GM19372 (cell line): ENCODE data around the gene C11orf68.
A peak's percentile ranks its signal among the peaks of the same experiment; 100 is the strongest.
"Not testable (repeated sequence)": the region's sequence is repeated elsewhere in the genome, so short reads cannot be mapped to it uniquely, and the experiment has no call there.

ENCODE experiments used
- ATAC-seq: cut with Tn5 transposase; IDR thresholded peaks from one replicate; pipeline ENCODE4 v1.9.1; 2021; ENCODE audit warnings: mild to moderate bottlenecking, low read depth, moderate library complexity; ENCODE audit not compliant: unreplicated experiment

Gene C11orf68

DNA sequence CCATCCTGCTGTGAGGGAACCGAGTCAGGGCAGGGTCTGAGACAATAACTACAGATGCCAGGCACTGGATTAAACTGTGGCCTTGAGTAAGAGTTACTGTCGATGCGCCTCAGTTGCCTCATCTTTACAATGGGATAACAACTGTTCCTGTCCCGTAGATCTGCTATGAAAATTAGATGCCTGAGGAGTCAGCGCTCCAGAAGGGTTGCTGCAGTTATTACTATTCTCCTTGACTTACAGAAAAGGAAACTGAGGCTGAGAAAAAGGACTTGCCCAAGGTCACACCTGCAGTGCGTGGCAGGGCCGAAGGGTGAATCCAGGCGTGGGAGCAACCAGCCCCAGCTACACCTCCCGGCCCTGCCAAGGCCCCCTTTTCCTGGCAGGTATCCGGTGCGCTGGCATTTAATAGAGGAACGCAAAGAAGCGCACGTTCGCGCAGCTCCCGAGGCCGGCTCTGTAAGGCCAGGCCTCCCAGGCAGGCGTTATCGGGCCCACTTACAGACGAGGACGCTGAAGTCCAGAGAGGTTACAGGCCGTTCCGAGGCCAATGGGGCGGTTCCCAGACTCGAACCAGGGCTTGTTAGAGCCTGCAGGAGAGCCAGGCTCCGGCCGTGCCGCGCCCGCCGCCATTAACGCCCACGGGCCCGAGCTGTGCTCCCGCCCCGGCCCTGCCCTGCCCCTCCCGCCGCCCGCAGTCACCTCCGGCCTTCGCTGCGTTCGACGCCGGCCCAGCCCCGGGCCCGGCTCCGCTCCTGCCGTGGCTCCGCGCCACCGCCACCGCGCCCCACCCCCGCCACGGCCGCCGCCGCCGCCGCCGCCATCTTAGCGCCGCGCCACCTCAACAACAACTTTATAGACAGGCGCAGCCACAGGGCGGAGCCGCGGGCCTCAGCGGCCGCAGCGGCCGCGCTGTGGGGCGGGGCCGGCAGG, at the start of gene C11orf68:
Gene C11orf68, minus strand, starts transcription at position 852 of the 930 bp plus-strand sequence. Its CDS starts 31 bp downstream, at position 821.
- ATAC-seq = peak; percentile 55

DNA sequence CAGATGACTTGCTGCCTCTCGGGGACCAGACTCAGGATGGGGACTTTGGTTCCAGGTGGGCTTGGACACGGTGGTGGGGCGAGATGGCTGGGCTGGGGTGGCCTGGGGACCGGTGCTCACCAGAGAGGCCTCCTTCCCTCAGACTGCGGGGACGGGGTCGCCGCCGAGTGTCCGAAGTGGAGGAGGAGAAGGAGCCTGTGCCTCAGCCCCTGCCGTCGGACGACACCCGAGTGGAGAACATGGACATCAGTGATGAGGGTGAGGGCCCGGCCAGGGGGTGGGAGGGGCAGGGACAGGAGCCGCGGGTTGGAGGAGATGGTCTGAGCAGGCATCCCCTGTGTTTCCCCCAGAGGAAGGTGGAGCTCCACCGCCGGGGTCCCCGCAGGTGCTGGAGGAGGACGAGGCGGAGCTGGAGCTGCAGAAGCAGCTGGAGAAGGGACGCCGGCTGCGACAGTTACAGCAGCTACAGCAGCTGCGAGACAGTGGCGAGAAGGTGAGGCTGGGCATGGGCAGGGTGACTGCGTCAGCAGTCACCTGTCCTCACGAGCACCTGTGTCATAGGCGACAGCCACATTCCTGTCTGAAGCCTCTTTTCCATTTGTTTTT, 48.6 kb upstream of the C11orf68 start:
- ATAC-seq = no peak

DNA sequence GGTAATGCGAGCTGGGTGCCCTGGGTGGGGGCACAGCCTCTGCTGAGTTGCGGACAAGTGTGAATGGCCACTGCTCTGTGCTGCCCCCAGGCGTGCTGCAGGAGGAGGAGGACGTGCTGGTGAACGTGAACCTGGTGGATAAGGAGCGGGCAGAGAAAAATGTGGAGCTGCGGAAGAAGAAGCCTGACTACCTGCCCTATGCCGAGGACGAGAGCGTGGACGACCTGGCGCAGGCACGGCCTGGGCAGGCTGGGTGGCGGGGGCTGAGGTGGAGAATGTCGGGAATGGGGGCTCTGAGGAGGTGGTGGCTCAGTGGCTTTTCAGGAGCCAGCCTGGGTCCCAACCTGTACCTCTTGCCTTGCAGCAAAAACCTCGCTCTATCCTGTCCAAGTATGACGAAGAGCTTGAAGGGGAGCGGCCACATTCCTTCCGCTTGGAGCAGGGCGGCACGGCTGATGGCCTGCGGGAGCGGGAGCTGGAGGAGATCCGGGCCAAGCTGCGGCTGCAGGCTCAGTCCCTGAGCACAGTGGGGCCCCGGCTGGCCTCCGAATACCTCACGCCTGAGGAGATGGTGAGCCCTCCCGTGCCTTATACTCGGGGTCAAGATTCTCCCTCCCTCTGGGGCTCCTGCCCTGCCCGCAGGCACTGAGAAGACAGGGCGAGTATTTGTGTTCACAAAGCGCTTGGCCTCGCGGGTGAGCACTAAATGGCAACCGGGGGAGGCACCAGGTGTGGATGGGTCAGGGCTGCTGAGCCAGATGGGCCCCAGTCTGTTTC, 47.3 kb upstream of the C11orf68 start:
- ATAC-seq = no peak

DNA sequence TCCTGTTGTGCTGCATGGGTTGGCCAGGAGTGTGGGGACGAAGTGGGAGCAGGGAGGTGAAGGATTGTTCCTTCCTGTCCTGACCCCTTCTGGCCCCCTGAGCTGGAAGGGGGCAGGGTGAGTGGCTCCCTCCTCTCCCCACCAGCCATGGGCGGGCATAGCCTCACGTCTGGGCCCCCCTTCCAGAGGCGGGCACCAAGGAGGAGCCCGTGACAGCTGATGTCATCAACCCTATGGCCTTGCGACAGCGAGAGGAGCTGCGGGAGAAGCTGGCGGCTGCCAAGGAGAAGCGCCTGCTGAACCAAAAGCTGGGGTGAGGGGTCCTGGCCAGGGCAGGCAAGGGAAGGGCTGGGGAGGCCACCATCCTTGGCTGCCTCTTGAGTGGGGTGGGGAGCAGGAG, 46.0 kb upstream of the C11orf68 start:
- ATAC-seq = no peak

DNA sequence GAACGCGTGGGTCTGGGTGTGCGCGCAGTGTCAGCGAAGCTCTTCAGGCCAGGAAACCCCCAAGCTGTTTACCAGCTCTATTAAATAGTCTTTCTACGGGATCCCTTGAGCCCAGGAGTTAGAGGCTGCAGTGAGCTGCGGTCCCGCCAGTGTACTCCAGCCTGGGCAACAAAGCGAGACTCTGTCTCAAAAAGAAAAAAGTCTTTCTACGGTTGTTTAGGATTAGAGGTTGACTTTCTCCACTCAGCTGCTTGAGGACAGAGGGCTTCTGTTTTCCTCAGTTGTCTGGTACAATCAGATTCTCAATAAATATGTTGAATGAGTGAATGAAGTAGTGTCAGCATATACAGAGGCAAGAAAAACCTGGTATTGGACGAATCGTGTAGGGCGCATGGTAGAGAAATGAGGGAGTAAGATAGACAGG, 43.3 kb upstream of the C11orf68 start:
- no peak for ATAC-seq

DNA sequence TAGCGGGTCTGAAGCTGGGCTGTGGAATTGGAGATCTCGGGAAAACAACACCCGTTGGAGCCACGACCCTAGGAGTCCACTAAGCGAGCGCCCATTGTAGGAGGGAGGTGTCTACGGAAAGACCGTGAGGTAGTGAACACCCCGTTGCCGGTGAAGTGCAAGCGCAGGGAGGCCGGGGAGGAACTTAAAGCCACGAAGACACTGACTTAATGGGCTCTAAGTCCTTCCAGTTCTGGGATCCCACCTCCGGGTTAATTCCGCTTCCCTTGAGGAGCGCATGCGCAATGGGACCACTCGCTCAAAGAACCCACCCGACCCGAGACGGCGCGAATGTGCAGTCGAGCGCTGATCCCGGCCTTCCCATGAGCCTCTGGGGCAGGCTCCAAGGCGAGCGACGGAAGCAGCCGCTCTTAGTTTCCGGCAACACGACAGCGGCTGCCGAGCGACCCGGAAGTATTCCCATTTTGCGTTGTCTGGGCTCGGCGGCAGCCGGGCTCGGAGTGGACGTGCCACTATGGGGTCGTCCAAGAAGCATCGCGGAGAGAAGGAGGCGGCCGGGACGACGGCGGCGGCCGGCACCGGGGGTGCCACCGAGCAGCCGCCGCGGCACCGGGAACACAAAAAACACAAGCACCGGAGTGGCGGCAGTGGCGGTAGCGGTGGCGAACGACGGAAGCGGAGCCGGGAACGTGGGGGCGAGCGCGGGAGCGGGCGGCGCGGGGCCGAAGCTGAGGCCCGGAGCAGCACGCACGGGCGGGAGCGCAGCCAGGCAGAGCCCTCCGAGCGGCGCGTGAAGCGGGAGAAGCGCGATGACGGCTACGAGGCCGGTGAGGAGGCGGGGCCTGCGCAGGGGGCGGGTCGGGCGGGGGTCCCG, 42.6 kb upstream of the C11orf68 start, which contains the start of gene SART1:
Gene SART1, plus strand, starts transcription at position 468 of the 874 bp plus-strand sequence. Its CDS starts 47 bp downstream, at position 515.
- peak; percentile 96 for ATAC-seq

DNA sequence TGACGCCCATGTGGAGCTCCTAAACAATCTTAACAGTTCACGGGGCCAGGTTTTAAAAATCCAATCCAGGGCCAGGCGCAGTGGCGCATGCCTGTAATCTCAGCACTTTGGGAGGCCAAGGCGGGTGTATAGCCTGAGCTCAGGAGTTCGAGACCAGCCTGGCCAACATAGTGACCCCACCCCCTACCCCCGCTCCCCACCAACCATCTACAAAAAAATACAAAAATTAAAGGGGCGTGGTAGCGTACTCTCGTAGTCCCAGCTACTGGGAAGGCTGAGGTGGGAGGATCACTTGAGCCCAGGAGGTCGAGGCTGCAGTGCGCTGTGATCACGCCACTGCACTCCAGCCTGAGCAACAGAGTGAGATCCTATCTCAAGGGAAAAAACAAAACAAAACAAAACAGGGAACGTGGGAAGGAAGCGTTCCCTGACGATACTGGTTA, 42.0 kb upstream of the C11orf68 start:
- no peak for ATAC-seq

DNA sequence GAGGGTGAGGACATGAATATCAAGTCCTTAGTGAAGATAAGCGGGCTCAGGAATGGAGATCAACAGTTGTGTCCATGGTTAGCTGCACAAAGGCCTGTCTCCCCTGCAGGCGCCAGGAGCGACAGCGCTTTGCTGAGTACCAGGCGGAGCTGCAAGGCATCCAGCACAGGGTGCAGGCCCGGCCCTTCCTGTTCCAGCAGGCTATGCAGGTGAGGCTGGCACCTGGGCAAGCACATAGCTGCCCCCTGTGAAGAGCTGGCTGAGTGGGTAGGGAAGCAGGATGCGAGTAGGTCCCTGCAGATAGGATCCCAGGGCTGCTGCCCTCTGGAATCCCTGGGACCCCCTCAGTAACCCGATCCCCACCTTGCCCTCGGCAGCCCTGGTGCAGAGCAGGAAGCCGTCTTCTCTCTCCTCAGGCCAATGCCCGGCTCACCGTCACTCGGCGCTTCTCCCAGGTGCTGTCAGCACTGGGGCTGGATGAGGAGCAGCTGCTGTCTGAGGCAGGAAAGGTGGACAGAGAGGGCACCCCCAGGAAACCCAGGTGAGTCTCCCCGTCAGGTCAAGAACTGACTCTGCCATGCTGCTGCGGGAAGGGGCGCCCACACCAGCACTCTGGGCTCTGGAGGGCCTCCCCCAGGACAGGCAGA, 40.0 kb upstream of the C11orf68 start:
- ATAC-seq = no peak

DNA sequence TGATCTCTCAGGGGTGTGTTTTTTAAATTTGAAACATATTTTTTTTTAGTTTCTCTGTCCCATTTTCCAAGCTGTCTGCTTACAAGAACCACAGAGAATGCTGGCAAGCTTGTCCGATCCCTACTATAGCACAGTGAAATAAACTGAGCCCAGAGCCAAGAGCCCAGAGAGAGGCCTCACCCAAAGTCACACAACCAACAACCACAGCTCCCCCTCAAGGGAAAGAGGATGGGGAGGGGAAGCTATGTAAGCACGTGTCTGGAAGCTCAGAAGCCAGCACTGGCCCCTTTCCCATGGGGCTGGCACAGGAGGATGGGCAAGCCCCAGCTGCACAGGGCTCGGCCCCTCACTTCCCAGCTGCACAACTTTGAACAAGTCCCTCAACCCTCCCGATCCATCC, 39.4 kb upstream of the C11orf68 start:
- no peak for ATAC-seq

DNA sequence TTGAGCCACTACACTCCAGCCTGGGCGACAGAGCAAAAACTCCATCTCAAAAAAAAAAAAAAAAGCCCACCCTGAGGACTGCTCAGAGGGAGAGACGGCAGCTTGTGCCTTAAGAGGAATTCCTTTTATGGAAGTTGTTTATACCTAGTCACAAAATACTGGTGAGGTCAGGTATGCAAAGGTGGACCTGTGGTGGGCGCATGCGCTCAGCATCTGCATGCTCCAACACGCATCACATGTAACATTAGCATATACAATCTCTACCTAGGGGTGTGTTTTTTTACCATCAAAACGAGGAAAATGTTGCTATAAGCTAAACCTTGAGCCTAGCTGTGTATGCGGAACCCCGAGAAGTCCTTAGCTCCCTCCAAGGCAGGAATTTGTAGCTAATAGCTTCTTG, 35.9 kb upstream of the C11orf68 start:
- ATAC-seq = no peak

DNA sequence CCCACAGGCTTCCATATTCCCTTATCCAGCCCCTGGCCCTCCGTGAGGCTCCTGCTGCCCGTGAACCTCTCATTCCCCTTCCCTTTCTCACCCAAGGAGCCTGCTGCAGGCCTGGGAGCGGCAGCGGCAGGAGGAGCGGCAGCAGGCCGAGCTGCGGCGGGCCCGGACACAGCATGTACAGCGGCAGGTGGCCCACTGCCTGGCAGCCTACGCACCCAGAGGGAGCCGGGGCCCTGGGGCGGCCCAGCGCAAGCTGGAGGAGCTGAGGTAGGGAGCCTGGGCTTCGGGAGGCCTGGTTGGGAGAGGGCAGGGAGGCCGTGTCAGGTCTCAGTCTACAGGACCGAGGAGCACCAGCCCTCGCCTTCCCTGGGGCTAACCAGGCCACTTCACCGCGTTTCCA, 34.6 kb upstream of the C11orf68 start:
- ATAC-seq = no peak

DNA sequence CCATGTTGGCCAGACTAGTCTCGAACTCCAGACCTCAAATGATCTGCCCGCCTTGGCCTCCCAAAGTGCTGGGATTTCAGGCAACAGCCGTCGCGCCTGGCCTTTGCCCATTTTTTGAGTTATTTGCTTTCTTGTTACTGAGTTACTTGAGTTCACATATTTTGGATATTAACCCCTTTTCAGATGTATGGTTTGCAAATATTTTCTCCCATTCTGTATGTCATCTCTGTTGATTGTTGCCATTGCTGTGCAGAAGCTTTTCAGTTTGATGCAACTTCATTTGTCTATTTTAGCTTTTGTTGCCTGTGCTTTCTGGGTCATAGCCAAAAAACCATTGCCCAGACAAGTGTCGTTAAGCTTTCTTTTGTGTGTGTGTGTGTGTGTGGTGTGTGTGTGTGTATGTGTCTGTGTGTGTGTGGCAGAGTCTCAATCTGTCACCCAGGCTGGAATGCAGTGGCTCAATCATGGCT, 33.2 kb upstream of the C11orf68 start:
- no peak for ATAC-seq

DNA sequence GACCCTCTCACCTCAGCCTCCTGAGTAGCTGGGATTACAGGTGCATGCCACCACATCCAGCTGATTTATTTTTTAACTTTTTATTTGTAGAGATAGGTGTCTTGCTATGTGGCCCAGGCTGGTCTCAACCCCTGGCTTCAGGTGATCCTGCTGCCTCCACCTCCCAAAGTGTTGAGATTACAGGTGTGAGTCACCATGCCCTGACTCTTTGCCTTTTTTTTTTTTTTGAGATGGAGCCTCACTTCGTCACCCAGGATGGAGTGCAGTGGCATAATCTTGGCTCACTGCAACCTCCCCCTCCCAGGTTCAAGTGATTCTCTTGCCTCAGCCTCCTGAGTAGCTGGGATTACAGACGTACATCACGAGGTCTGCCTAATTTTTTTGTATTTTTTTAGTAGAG, 32.8 kb upstream of the C11orf68 start:
- ATAC-seq = not testable (repeated sequence)

DNA sequence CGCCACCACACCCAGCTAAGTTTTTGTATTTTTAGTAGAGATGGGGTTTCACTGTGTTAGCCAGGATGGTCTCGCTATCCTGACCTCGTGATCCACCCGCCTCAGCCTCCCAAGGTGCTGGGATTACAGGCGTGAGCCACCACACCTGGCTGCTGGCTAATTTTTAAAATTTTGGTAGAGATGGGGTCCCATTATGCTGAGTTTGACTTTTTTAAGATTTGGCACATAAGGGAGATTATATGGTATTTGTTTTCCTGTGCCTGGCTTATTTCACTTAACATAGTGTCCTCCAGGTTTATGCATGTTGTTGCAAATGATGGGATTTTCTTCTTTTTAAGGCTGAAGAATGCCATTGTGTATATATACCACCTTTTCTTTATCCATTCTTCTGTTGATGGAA, 31.8 kb upstream of the C11orf68 start:
- ATAC-seq = not testable (repeated sequence)

DNA sequence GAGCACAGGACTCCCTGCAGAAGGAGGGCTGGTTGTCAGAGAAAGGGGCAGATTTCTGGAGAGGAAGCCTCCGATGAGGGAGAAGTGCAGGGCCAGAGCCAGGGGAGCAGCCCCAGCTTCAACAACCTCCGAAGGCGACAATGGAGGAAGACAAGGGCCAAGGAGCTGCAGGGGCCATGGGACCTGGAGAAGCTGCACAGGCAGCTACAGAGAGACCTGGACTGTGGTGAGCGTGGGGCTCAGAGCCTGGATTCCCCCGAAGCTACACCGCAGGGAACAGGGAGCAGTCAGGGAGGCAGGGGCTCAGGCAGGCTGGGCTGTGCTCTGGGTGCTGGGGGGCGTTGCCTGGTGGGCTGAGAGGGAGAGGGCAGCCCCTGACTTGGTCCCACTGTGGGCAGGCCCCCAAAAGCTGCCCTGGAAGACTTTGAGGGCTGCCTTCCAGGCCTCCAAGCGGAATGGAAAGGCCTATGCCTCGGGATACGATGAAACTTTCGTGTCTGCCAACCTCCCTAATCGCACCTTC, 28.8 kb upstream of the C11orf68 start:
- no peak for ATAC-seq

DNA sequence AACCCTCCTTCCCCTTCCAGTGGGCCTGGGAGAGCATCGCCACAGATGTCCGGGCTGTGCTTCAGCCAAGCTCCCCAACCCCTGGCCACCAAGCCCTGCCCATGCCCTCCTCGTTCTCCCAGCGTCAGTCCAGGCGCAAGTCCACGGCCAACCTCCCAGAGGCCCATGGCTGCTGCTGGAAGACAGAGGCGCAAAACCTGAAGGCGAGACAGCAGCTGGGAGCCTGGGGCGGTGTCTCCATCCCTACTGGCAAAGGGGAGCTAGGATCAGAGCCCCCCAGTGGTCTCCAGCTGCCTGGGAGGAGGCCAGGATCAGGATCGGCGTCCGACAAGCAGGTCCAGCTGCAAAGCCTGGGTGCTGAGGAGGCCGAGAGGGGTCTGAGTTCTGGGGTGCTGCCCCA, 28.3 kb upstream of the C11orf68 start:
- no peak for ATAC-seq

DNA sequence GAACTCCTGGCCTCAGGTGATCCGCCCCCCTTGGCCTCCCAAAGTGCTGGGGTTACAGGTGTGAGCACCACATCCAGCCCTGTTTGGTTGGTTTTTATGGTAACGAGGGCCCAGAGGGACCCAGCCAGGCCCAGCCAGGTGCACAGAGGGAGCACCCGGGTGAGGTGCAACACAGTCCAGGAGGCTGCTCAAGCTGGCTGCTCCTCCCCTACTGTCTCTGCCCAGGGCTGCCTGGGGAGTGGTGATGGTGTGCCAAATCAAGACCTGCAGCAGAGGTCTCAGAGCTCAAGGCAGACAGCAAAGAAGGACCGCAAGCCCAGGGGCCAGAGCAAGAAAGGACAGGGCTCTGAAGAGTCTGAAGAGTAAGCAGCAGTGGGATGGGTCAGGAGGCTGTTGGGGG, 27.8 kb upstream of the C11orf68 start:
- no peak for ATAC-seq

DNA sequence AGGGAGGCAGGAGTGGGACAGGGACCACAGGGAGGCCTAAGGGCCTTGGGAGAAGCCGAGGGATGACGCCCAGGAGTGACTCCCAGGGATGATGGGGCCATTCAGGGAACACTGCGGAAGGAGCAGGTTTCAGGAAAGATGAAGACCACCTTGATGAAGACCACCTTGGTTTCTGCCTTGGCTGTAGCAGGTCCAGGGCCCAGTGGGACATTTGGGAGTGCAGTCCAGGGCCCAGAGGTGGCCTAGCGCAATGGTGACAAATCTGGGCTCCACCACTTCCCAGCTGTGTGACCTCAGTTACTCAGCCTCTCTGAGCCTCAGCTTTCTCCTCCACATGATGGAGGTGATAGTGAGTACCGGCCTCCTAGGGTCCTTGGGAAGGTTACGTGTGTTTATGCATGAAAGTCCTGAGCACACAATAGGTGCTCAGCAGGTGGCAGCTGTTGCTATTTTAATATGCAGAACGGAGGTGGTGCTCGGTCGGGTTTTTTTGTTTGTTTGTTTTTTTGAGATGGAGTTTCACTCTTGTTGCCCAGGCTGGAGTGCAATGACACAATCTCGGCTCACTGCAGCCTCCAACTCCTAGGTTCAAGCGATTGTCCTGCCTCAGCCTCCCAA, 27.2 kb upstream of the C11orf68 start:
- ATAC-seq = no peak
